A673 (cell line): Measurements from ENCODE around the gene PRKG1. TPM values are rescaled to one million over a fixed set of nuclear protein-coding genes. Genes with fewer than 3 reads are reported as not detected.

Experiments used
- BruUV-seq: library from RNA; stranded (reverse); fragments of 400-500 nt; replicated peaks from 2 replicates; lab custom pipeline; 2021; lab: Mats Ljungman, UMichigan
- CTCF ChIA-PET: fragments of 300-600 bp; sonication (Branson Sonifier 250); formaldehyde crosslinking; loops from one replicate; lab custom pipeline; 2022; ENCODE audit warnings: antibody characterized with exemption; lab: Charles Lee
- POLR2A ChIA-PET: fragments of 300-600 bp; sonication (Branson Sonifier 250); formaldehyde crosslinking; loops from one replicate; lab custom pipeline; 2022; ENCODE audit warnings: antibody characterized with exemption; ENCODE audit not compliant: low non-redundant PET; lab: Charles Lee
- DNase-seq: peaks from one replicate; pipeline ENCODE4 v3.0.0-alpha.2; 2015; ENCODE audit warnings: low spot score
- H3K27ac ChIP-seq: fragments of 200-600 bp; sonication (generic); 2 replicates; pipeline ENCODE4 v1.5.1; 2016; ENCODE audit warnings: mixed run types, low read depth, mild to moderate bottlenecking, mixed read lengths, antibody characterized with exemption, low read length; ENCODE audit not compliant: poor library complexity, severe bottlenecking
- H3K27me3 ChIP-seq: fragments of 200-600 bp; sonication (generic); replicated peaks from 2 replicates; pipeline ENCODE4 v1.6.1; 2017; ENCODE audit warnings: mixed run types, low read depth, mild to moderate bottlenecking, mixed read lengths, antibody characterized with exemption, low read length; ENCODE audit not compliant: insufficient read depth, poor library complexity
- H3K36me3 ChIP-seq: fragments of 200-600 bp; sonication (generic); 2 replicates; pipeline ENCODE4 v1.6.1; 2016; ENCODE audit warnings: mixed run types, mild to moderate bottlenecking, mixed read lengths, antibody characterized with exemption, low read length; ENCODE audit not compliant: insufficient read depth, poor library complexity, severe bottlenecking
- H3K4me1 ChIP-seq: fragments of 200-600 bp; sonication (generic); 2 replicates; pipeline ENCODE4 v1.6.1; 2017; ENCODE audit warnings: mixed run types, mild to moderate bottlenecking, mixed read lengths, antibody characterized with exemption, low read length; ENCODE audit not compliant: insufficient read depth, poor library complexity, severe bottlenecking
- H3K4me3 ChIP-seq: fragments of 200-600 bp; sonication (generic); 2 replicates; pipeline ENCODE4 v1.5.1; 2016; ENCODE audit warnings: low read depth, mixed run types, mild to moderate bottlenecking, mixed read lengths, low read length; ENCODE audit not compliant: poor library complexity, severe bottlenecking
- H3K9me3 ChIP-seq: fragments of 200-600 bp; sonication (generic); 2 replicates; pipeline ENCODE4 v1.6.1; 2016; ENCODE audit warnings: mixed run types, low read depth, mild to moderate bottlenecking, mixed read lengths, antibody characterized with exemption, low read length; ENCODE audit not compliant: poor library complexity, severe bottlenecking
- EZH2 ChIP-seq: fragments of 200-600 bp; sonication (generic); IDR thresholded peaks from 2 replicates; pipeline ENCODE4 v1.6.1; 2017; ENCODE audit warnings: borderline replicate concordance, low read depth, mild to moderate bottlenecking, mixed read lengths, antibody characterized with exemption, low read length; ENCODE audit not compliant: poor library complexity, severe bottlenecking
- intact Hi-C: fragments of 100-400 bp; cut with micrococcal nuclease; formaldehyde crosslinking; loops from one replicate; pipeline ENCODE4 v1.10.0; 2022; ENCODE audit not compliant: unreplicated experiment
- total RNA-seq: library from RNA; stranded (reverse); gene quantifications from 2 replicates; pipeline ENCODE4 v1.2.3, GENCODE V29; 2021
- TF ChIP-seq, protein P1 (sequence below): fragments of 300-800, 200-600 bp; sonication (generic); conservative IDR thresholded peaks from 2 replicates; pipeline ENCODE4 v1.5.1; 2017; ENCODE audit warnings: low read depth, mild to moderate bottlenecking, antibody characterized with exemption, low read length, moderate library complexity, mixed read lengths

PRKG1 gene
- total RNA-seq, 1 experiment from 2014 or later: 0.58 TPM

DNA sequence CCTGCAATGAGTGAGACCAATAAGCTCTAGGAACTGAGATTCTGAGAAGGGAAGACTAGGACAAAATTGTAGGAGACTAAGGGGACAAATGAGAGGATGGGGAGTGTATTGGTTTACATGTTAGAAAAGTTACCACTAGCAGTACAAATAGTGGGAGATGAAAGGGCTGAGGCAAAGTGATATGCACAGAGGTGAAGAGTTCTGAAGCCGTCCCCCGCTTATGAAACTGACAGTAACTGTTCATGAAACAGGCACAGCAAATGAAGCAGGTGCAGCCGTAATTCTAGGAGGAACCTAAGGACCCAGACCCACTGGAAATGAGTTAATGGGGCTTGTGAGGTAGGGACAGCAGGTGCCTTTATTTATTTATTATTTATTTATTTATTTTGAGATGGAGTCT, 211.3 kb downstream of the PRKG1 start:
- BruUV-seq: no TSS peak
- Histone ChIP-seq H3K9me3 (no peaks in the 10 kb centered on the region), H3K27ac (no peak overlapping the region), H3K36me3 (no peaks in the 10 kb centered on the region), H3K4me3 (no peak overlapping the region), H3K4me1 (no peaks in the 10 kb centered on the region), H3K27me3 (no peaks in the 10 kb centered on the region)
- POLR2A ChIA-PET: no interaction called here
- TF ChIP-seq, protein P1, sequence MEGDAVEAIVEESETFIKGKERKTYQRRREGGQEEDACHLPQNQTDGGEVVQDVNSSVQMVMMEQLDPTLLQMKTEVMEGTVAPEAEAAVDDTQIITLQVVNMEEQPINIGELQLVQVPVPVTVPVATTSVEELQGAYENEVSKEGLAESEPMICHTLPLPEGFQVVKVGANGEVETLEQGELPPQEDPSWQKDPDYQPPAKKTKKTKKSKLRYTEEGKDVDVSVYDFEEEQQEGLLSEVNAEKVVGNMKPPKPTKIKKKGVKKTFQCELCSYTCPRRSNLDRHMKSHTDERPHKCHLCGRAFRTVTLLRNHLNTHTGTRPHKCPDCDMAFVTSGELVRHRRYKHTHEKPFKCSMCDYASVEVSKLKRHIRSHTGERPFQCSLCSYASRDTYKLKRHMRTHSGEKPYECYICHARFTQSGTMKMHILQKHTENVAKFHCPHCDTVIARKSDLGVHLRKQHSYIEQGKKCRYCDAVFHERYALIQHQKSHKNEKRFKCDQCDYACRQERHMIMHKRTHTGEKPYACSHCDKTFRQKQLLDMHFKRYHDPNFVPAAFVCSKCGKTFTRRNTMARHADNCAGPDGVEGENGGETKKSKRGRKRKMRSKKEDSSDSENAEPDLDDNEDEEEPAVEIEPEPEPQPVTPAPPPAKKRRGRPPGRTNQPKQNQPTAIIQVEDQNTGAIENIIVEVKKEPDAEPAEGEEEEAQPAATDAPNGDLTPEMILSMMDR: no peak
- no peak for TF ChIP-seq EZH2
- intact Hi-C loops: no loop called here
- CTCF ChIA-PET: no interaction called here
- DNase-seq: no peak

- intact Hi-C loops: no loop called here
- Histone ChIP-seq H3K4me1 (no peaks in the 10 kb centered on the region), H3K27ac (no peak overlapping the region), H3K4me3 (no peak overlapping the region), H3K36me3 (no peaks in the 10 kb centered on the region), H3K27me3 (no peaks in the 10 kb centered on the region), H3K9me3 (no peaks in the 10 kb centered on the region)
- no TSS peak for BruUV-seq
- DNase-seq: no peak
- no peak for TF ChIP-seq EZH2
- TF ChIP-seq, protein P1: no peak
- POLR2A ChIA-PET: no interaction called here
- CTCF ChIA-PET: no interaction called here
Measured at GRCh38 chr10:51288511-51288910, 214.2 kb downstream of the PRKG1 start.

DNA sequence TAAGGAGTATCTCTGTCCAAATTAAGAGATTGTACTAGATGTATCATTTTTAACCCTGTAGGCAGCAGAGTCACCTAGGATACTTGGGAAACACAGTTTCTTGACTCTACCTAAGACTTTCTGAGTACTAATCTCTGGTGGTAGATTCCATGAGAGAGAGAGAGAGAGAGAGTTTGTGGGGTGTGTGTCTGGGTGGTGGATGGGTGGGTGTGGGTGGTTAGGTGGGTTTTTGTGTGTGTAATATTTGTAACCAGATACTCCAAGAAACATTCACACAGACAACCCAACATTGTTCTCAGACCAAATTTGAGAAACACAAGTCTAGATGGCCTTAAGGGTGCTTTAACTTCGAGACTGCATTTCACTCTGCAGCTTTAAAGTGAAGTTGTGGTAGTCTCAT, 215.2 kb downstream of the PRKG1 start:
- TF ChIP-seq, protein P1: no peak
- Histone ChIP-seq H3K36me3 (no peaks in the 10 kb centered on the region), H3K9me3 (no peaks in the 10 kb centered on the region), H3K27me3 (no peaks in the 10 kb centered on the region), H3K4me1 (no peaks in the 10 kb centered on the region), H3K27ac (no peak overlapping the region), H3K4me3 (no peak overlapping the region)
- CTCF ChIA-PET: no interaction called here
- intact Hi-C loops: no loop called here
- no TSS peak for BruUV-seq
- no peak for DNase-seq
- POLR2A ChIA-PET: no interaction called here
